Cardiac muscle cell (in vitro differentiated cells and primary cell): ENCODE data around the gene ATP6V0C. TPM values are rescaled to one million over a fixed set of nuclear protein-coding genes. Genes with fewer than 3 reads are reported as not detected.

ENCODE experiments used
- DNase-seq, 2 donors: peaks; one replicate each; pipeline versions ENCODE4 v3.0.0 to v3.0.0-alpha.2; 2010 to 2017; ENCODE audit warnings: low read depth in 1 of 2, low spot score in 1 of 2
- H3K27ac ChIP-seq: fragments of 200-600 bp; sonication (generic); 2 replicates; pipeline ENCODE4 v1.5.1; 2016
- H3K27me3 ChIP-seq: fragments of 200-600 bp; sonication (generic); 2 replicates; pipeline ENCODE4 v1.6.0; 2016; ENCODE audit warnings: control low read depth
- H3K36me3 ChIP-seq: fragments of 200-600 bp; sonication (generic); 2 replicates; pipeline ENCODE4 v1.5.1; 2016; ENCODE audit warnings: control low read depth
- H3K4me1 ChIP-seq: fragments of 200-600 bp; sonication (generic); 2 replicates; pipeline ENCODE4 v1.8.1; 2017; ENCODE audit warnings: low read depth, mild to moderate bottlenecking, mixed run types
- H3K4me3 ChIP-seq: fragments of 200-600 bp; sonication (generic); 2 replicates; pipeline ENCODE4 v1.5.1; 2016; ENCODE audit warnings: mild to moderate bottlenecking
- H3K9me3 ChIP-seq: fragments of 200-600 bp; sonication (generic); 2 replicates; pipeline ENCODE4 v1.5.1; 2017; ENCODE audit warnings: low read depth, mild to moderate bottlenecking, control low read depth
- CTCF ChIP-seq: IDR thresholded peaks from 2 replicates; pipeline ENCODE4 v1.5.1; 2012; ENCODE audit warnings: low read depth, mild to moderate bottlenecking, low read length
- polyA plus RNA-seq: library from polyadenylated mRNA; unstranded; fragments of >200 nt; fragmentation: Nextera tagmentation; extraction: Ambion mirVana; gene quantifications from 2 replicates; pipeline ENCODE4 v1.2.1, GENCODE V29; 2016
- total RNA-seq: library from RNA; depleted of rRNA; stranded (reverse); fragments of >200 nt; gene quantifications from 2 replicates; pipeline ENCODE4 v1.2.3, GENCODE V29; 2016

ATP6V0C gene
- total and polyA plus RNA-seq, 2 experiments from 2014 or later, result 92.4 to 281 TPM

GRCh38 chr16:2486645-2487516 is 26.9 kb upstream of the ATP6V0C start:
- no peak for DNase-seq

GRCh38 chr16:2487517-2487842 is 26.3 kb upstream of the ATP6V0C start:
- no peak overlapping the region for H3K27ac ChIP-seq
- no peak for TF ChIP-seq CTCF
- DNase-seq, result no peak
- peaks cover 9% of the 10 kb centered on the region for H3K4me1 ChIP-seq
- H3K36me3 ChIP-seq, result no peaks in the 10 kb centered on the region
- no peaks in the 10 kb centered on the region for H3K27me3 ChIP-seq
- no peaks in the 10 kb centered on the region for H3K9me3 ChIP-seq
- H3K4me3 ChIP-seq, result no peak overlapping the region

More at GRCh38 chr16:2486645-2487516, 26.9 kb upstream of the ATP6V0C start:
- no peaks in the 10 kb centered on the region for H3K36me3 ChIP-seq
- no peaks in the 10 kb centered on the region for H3K27me3 ChIP-seq
- no peak for TF ChIP-seq CTCF
- no peak overlapping the region for H3K4me3 ChIP-seq
- no peaks in the 10 kb centered on the region for H3K9me3 ChIP-seq
- no peak overlapping the region for H3K27ac ChIP-seq
- peaks cover 9% of the 10 kb centered on the region for H3K4me1 ChIP-seq

GRCh38 chr16:2487903-2488531 is 25.7 kb upstream of the ATP6V0C start:
- H3K36me3 ChIP-seq, result no peaks in the 10 kb centered on the region
- DNase-seq, result no peak
- no peak overlapping the region for H3K27ac ChIP-seq
- H3K9me3 ChIP-seq, result no peaks in the 10 kb centered on the region
- H3K27me3 ChIP-seq, result no peaks in the 10 kb centered on the region
- H3K4me3 ChIP-seq, result no peak overlapping the region
- H3K4me1 ChIP-seq, result peaks cover 9% of the 10 kb centered on the region
- no peak for TF ChIP-seq CTCF

- Histone ChIP-seq H3K27me3 (no peaks in the 10 kb centered on the region), H3K27ac (no peak overlapping the region), H3K4me1 (peaks cover 4% of the 10 kb centered on the region), H3K4me3 (no peak overlapping the region), H3K36me3 (no peaks in the 10 kb centered on the region), H3K9me3 (no peaks in the 10 kb centered on the region)
- no peak for DNase-seq
- TF ChIP-seq CTCF, result no peak
Measured at GRCh38 chr16:2489581-2489980, 24.2 kb upstream of the ATP6V0C start.

GRCh38 chr16:2490190-2491105 is 23.3 kb upstream of the ATP6V0C start:
- Histone ChIP-seq H3K4me1 (peaks cover 4% of the 10 kb centered on the region), H3K27me3 (no peaks in the 10 kb centered on the region), H3K4me3 (no peak overlapping the region), H3K36me3 (no peaks in the 10 kb centered on the region), H3K9me3 (no peaks in the 10 kb centered on the region), H3K27ac (no peak overlapping the region)
- DNase-seq, result no peak
- TF ChIP-seq CTCF, result no peak
